ENCODE data around the gene PRPF38B. TPM values are rescaled to one million over a fixed set of nuclear protein-coding genes. Genes with fewer than 3 reads are reported as not detected.

The PRPF38B gene
- 10 to 100 TPM; 66.8 to 71.5 TPM for total RNA-seq

DNA sequence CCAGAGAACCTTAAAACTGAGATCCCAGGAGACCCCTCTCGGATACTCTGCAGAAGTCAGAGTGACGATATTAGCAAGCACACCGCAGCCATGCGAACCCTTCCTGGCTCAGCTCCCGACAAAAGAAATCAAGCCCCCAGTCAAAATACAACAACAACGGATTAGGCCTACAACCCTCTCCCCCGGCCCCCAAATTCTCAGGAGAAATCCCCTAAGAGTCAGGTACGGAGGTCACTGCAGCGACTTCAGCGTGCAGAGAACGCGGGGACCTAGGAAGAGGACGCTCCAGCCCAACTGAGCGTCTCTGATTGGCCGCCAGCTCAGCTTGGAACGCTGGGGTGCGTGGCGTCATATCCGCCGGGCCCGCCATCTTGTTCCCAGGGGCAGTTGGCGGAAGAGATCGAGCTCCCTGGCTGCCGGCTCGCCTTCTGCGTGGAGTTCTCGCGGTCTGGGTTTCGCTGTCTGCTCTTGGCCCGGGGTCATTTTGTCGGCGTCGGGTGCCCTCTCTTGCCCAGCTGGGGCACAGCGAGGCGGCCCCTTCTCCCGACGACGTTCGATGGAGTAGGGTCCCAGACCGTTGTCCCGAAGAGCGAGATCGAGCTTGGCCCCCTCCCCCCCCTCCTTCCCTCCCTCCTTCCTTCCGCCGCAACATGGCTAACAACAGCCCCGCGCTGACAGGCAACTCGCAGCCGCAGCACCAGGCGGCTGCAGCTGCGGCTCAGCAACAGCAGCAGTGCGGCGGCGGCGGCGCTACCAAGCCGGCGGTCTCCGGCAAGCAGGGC is at the start of gene PRPF38B:
TSS of gene PRPF38B (plus strand) at position 369 of the 782 bp plus-strand sequence. CDS start at position 651, 282 bp downstream.
- peaks cover 37% of the 10 kb centered on the region for H3K4me1 Mint-ChIP-seq
- peak within 1 kb of the TSS; percentile 91 for H3K4me3 Mint-ChIP-seq
- DNase-seq, result peak; percentile 94
- peaks cover 44% of the 10 kb centered on the region for H3K36me3 Mint-ChIP-seq
- H3K9me3 Mint-ChIP-seq, result no peaks in the 10 kb centered on the region
- no peaks in the 10 kb centered on the region for H3K27me3 Mint-ChIP-seq
- H3K27ac Mint-ChIP-seq, result peak within 1 kb of the TSS; percentile 98

DNA sequence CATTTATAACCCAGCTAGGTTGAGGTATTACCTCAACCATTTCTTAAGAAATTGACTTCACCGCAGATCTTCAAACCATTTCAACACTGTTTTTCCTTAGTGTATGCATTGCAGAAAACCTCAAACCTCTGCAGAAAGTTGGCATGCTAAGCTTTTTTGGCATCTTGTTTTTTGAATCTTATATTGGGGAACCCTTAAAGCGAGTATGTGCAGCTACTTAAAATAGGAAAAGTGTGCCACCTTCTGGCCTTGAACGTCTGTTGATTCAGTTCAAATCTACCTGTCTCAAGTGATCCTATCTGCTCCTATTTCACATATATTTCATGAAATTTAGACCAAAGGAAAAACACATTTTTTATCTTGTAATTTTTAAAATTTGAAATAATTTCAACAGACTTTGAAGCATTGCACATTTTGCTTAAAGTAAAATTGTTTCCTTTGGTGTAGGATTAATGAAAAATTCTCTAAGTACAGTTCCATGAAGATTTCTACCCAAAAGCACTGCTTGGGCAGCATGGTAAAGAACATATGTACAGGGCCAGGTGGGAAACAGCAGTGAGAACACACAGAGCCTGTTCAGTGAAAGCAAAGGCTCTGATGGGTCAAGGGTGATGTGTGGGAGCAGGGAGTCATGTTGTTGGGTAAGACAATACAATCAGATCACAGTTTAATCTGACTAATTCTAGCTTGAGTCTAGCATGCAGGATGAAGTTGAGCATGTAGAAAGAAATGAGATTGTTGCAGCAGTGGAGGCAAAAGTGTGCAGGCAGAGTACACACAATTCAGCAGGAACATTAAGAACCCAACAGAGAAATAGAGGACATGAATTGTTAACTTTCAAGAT is 48.4 kb upstream of the PRPF38B start:
- Mint-ChIP-seq H3K9me3 (peaks cover 9% of the 10 kb centered on the region), H3K4me3 (no peak overlapping the region), H3K27ac (no peak overlapping the region), H3K27me3 (peaks cover 3% of the 10 kb centered on the region), H3K4me1 (peaks cover 56% of the 10 kb centered on the region), H3K36me3 (peaks cover 35% of the 10 kb centered on the region)
- DNase-seq, result no peak

DNA sequence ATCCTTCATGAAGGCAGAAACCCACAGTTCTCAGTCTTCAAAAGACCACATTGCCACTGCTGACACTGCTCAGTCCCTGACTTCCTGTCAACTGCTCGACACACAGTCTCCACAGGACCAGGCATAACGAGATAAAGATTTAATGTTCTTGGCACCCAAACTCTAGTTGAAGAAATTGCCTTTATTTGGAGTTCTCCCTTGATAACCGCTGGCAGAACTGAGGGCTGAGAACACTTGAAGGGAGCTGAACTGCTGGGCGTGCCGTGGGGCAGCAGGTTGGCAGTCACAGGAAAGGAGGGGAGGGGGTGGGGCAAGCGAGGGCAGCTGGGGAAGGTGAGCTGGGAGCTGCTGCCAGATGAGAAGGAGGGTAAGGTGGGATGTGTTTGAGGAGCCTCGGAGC is 47.1 kb upstream of the PRPF38B start:
- Mint-ChIP-seq H3K9me3 (peaks cover 10% of the 10 kb centered on the region), H3K4me3 (peak overlapping the region; percentile 67), H3K36me3 (peaks cover 41% of the 10 kb centered on the region), H3K27ac (peak overlapping the region; percentile 97), H3K27me3 (no peaks in the 10 kb centered on the region), H3K4me1 (peaks cover 53% of the 10 kb centered on the region)
- DNase-seq, result no peak

DNA sequence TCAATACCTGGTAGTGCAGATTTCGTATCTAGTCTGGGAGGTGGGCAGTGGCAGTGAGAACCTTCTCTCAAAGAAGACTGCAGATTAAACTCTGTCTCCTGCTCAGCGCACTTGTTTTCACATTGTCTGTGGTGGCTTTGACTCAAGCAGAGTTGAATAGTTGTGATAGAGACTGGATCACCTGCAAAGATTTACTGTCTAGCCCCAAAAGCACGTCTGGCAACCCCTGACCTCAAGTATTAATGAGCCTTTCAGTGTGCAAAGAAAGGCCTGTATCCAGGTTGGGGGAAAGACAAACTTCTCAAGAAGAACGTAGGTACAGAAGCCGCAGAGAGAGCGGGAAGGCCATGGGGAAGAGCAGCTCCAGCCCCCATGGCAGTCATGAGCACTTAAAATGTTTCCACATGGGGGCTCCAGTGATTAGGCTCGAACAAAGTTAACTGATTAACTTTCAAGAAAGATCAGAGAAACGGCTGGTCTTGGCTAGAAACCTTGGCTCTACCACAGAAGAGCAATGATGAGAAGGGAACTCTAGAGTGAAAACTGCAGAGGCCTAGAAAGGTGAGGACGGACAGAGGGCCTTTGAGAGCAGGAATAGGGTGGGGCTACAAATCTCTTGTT is 46.4 kb upstream of the PRPF38B start:
- Mint-ChIP-seq H3K4me1 (peaks cover 48% of the 10 kb centered on the region), H3K36me3 (peaks cover 42% of the 10 kb centered on the region), H3K9me3 (peaks cover 10% of the 10 kb centered on the region), H3K27me3 (no peaks in the 10 kb centered on the region), H3K4me3 (peak overlapping the region; percentile 67), H3K27ac (peak overlapping the region; percentile 97)
- DNase-seq, result no peak

GRCh38 chr1:108646265-108646647 is 45.9 kb upstream of the PRPF38B start:
- Mint-ChIP-seq H3K4me3 (peak overlapping the region; percentile 47), H3K4me1 (peaks cover 48% of the 10 kb centered on the region), H3K9me3 (peaks cover 10% of the 10 kb centered on the region), H3K27me3 (no peaks in the 10 kb centered on the region), H3K36me3 (peaks cover 47% of the 10 kb centered on the region), H3K27ac (peak overlapping the region; percentile 97)
- DNase-seq, result no peak

GRCh38 chr1:108646648-108647269 is 45.4 kb upstream of the PRPF38B start:
- H3K4me1 Mint-ChIP-seq, result peaks cover 48% of the 10 kb centered on the region
- peak overlapping the region; percentile 97 for H3K27ac Mint-ChIP-seq

GRCh38 chr1:108653431-108654105 is 38.5 kb upstream of the PRPF38B start:
- H3K4me3 Mint-ChIP-seq, result no peak overlapping the region
- peaks cover 20% of the 10 kb centered on the region for H3K4me1 Mint-ChIP-seq

More at GRCh38 chr1:108646648-108647269, 45.4 kb upstream of the PRPF38B start:
- Mint-ChIP-seq H3K9me3 (peaks cover 11% of the 10 kb centered on the region), H3K36me3 (peaks cover 52% of the 10 kb centered on the region), H3K4me3 (peak overlapping the region; percentile 47), H3K27me3 (no peaks in the 10 kb centered on the region)
- DNase-seq, result peak; percentile 71

GRCh38 chr1:108657356-108658080 is 34.6 kb upstream of the PRPF38B start:
- no peak for DNase-seq
- Mint-ChIP-seq H3K4me1 (peaks cover 33% of the 10 kb centered on the region), H3K9me3 (peaks cover 3% of the 10 kb centered on the region)

More at GRCh38 chr1:108653431-108654105, 38.5 kb upstream of the PRPF38B start:
- DNase-seq, result no peak
- Mint-ChIP-seq H3K27me3 (no peaks in the 10 kb centered on the region), H3K9me3 (peaks cover 10% of the 10 kb centered on the region), H3K27ac (peak overlapping the region; percentile 49), H3K36me3 (peaks cover 50% of the 10 kb centered on the region)

GRCh38 chr1:108661030-108661609 is 31.0 kb upstream of the PRPF38B start, which contains the start of gene HENMT1:
HENMT1 (minus strand) TSS chr1:108661093; CDS start chr1:108659884, 1,209 bp downstream.
- H3K27ac Mint-ChIP-seq, result peak within 1 kb of the TSS; percentile 97
- peak; percentile 85 for DNase-seq
- peak within 1 kb of the TSS; percentile 84 for H3K4me3 Mint-ChIP-seq
- no peaks in the 10 kb centered on the region for H3K27me3 Mint-ChIP-seq
- peaks cover 41% of the 10 kb centered on the region for H3K4me1 Mint-ChIP-seq
- no peaks in the 10 kb centered on the region for H3K9me3 Mint-ChIP-seq
- peaks cover 14% of the 10 kb centered on the region for H3K36me3 Mint-ChIP-seq

More at GRCh38 chr1:108657356-108658080, 34.6 kb upstream of the PRPF38B start:
- peak overlapping the region; percentile 22 for H3K27ac Mint-ChIP-seq
- H3K36me3 Mint-ChIP-seq, result peaks cover 25% of the 10 kb centered on the region
- no peak overlapping the region for H3K4me3 Mint-ChIP-seq
- no peaks in the 10 kb centered on the region for H3K27me3 Mint-ChIP-seq

DNA sequence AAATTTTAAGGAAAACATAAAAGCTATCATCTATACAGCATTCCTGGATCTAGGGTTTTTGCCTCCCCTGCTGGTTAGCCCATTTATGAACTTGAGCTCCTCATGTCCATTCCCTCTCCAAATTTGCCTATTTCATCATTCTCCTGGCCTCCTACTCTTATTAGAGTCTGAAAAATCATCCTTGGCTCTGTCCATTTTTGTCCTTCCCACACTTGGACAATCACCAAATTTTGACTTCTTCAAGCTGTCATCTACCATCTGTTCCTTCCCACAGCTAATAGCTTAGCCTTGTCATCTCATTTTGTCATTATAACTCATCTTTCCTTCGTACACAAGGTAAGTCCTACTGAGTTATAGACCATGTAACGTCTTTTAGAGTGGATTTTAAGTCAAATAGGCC is 29.0 kb upstream of the PRPF38B start:
- peaks cover 12% of the 10 kb centered on the region for H3K36me3 Mint-ChIP-seq
- peak overlapping the region; percentile 97 for H3K27ac Mint-ChIP-seq
- H3K4me3 Mint-ChIP-seq, result no peak overlapping the region
- no peaks in the 10 kb centered on the region for H3K27me3 Mint-ChIP-seq
- no peaks in the 10 kb centered on the region for H3K9me3 Mint-ChIP-seq
- H3K4me1 Mint-ChIP-seq, result peaks cover 32% of the 10 kb centered on the region
- no peak for DNase-seq

- Mint-ChIP-seq H3K36me3 (peaks cover 10% of the 10 kb centered on the region), H3K27ac (no peak overlapping the region), H3K9me3 (peaks cover 3% of the 10 kb centered on the region)
These were observed 27.6 kb upstream of the PRPF38B start for GRCh38 chr1:108664481-108664880.

GRCh38 chr1:108665067-108665466 is 27.0 kb upstream of the PRPF38B start:
- H3K27me3 Mint-ChIP-seq, result peaks cover 4% of the 10 kb centered on the region
- H3K27ac Mint-ChIP-seq, result no peak overlapping the region
- no peak overlapping the region for H3K4me3 Mint-ChIP-seq
- DNase-seq, result no peak
- peaks cover 5% of the 10 kb centered on the region for H3K36me3 Mint-ChIP-seq
- H3K4me1 Mint-ChIP-seq, result peaks cover 38% of the 10 kb centered on the region
- peaks cover 3% of the 10 kb centered on the region for H3K9me3 Mint-ChIP-seq

More at GRCh38 chr1:108664481-108664880, 27.6 kb upstream of the PRPF38B start:
- DNase-seq, result no peak
- Mint-ChIP-seq H3K27me3 (peaks cover 4% of the 10 kb centered on the region), H3K4me1 (peaks cover 37% of the 10 kb centered on the region), H3K4me3 (no peak overlapping the region)

DNA sequence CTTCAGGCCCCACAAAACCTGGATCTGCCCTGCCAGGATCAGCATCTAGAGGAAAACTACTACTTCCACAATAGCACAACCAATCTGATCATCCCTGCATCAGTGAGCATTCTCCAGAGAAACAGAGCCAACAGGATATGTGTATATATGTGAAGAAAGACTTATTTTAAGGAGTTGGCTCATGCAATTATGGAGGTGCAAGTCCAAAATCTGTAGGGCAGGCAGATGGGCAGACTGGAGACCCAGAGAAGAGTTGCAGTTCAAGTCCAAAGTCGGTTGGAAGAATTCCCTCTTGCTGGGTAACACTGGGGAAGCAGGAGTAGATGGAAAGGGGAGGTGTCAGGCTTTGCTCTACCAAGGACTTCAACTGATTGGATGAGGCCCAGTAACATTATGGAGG is 26.3 kb upstream of the PRPF38B start:
- H3K9me3 Mint-ChIP-seq, result peaks cover 3% of the 10 kb centered on the region

More for the DNA sequence above, 26.3 kb upstream of the PRPF38B start:
- no peak for DNase-seq
- H3K4me3 Mint-ChIP-seq, result no peak overlapping the region
- peaks cover 36% of the 10 kb centered on the region for H3K4me1 Mint-ChIP-seq
- peaks cover 2% of the 10 kb centered on the region for H3K36me3 Mint-ChIP-seq
- H3K27me3 Mint-ChIP-seq, result peaks cover 4% of the 10 kb centered on the region
- no peak overlapping the region for H3K27ac Mint-ChIP-seq
